CD4-positive, alpha-beta T cell (primary cell): ENCODE measurements around the gene DUSP9. TPM values are rescaled to one million over a fixed set of nuclear protein-coding genes. Genes with fewer than 3 reads are reported as not detected.
"Not testable (repeated sequence)": the region's sequence is repeated elsewhere in the genome, so short reads cannot be mapped to it uniquely, and the experiment has no call there.

ENCODE experiments used
- ATAC-seq: fragments of 200-7000 bp; cut with Tn5 transposase; one replicate; pipeline ENCODE4 v1.10.0; 2022; ENCODE audit warnings: mild to moderate bottlenecking; ENCODE audit not compliant: poor library complexity
- CTCF ChIA-PET: fragments of 350-600 bp; sonication (Branson Sonifier 250); formaldehyde crosslinking; loops from one replicate; lab custom pipeline; 2021; ENCODE audit warnings: antibody characterized with exemption, inconsistent platforms; lab: Charles Lee
- POLR2A ChIA-PET: fragments of 350-600 bp; sonication (Branson Sonifier 250); formaldehyde crosslinking; loops from one replicate; lab custom pipeline; 2021; ENCODE audit warnings: antibody characterized with exemption, inconsistent platforms; lab: Charles Lee
- DNase-seq, 14 experiments: peaks; one replicate each; pipeline ENCODE4 v3.0.0-alpha.2; 2013 to 2020; ENCODE audit warnings: mixed read lengths in 2 of 14
- H3K27ac ChIP-seq, 2 donors: one replicate each; pipeline versions ENCODE4 v1.5.1 to v1.7.0; 2013; ENCODE audit warnings: low read length in 2 of 2, low read depth in 1 of 2, mild to moderate bottlenecking in 1 of 2
- H3K27me3 ChIP-seq, 2 experiments: 1 replicate in 1 of 2; 2 replicates in 1 of 2; pipeline versions ENCODE4 v1.6.1 to v1.7.0; 2013; ENCODE audit warnings: low read length in 2 of 2, control low read depth in 1 of 2, mild to moderate bottlenecking in 1 of 2, moderate library complexity in 1 of 2; ENCODE audit not compliant: insufficient read depth in 2 of 2, control insufficient read depth in 1 of 2
- H3K36me3 ChIP-seq: one replicate; pipeline ENCODE4 v1.6.1; 2013; ENCODE audit warnings: low read length, control low read depth; ENCODE audit not compliant: insufficient read depth
- H3K4me1 ChIP-seq: one replicate; pipeline ENCODE4 v1.6.1; 2013; ENCODE audit warnings: low read length, control low read depth; ENCODE audit not compliant: insufficient read depth
- H3K4me3 ChIP-seq: one replicate; pipeline ENCODE4 v1.5.1; 2013; ENCODE audit warnings: mild to moderate bottlenecking, low read length, moderate library complexity
- H3K9me3 ChIP-seq, 2 experiments: 1 replicate in 1 of 2; 2 replicates in 1 of 2; pipeline versions ENCODE4 v1.6.1 to v1.7.0; 2013; ENCODE audit warnings: low read length in 2 of 2, mild to moderate bottlenecking in 2 of 2, control low read depth in 1 of 2, moderate library complexity in 1 of 2; ENCODE audit not compliant: control insufficient read depth in 1 of 2, insufficient read depth in 1 of 2
- H3K27ac Mint-ChIP-seq: one replicate; pipeline ENCODE4 v1.8.0; 2020; ENCODE audit warnings: mixed read lengths
- H3K27me3 Mint-ChIP-seq: one replicate; pipeline ENCODE4 v1.8.0; 2021; ENCODE audit warnings: mixed read lengths
- H3K36me3 Mint-ChIP-seq: one replicate; pipeline ENCODE4 v1.8.0; 2021; ENCODE audit warnings: low read depth, mixed read lengths
- H3K4me1 Mint-ChIP-seq: one replicate; pipeline ENCODE4 v1.8.0; 2021; ENCODE audit warnings: low read depth, mixed read lengths
- H3K4me3 Mint-ChIP-seq: one replicate; pipeline ENCODE4 v1.8.0; 2020; ENCODE audit warnings: mild to moderate bottlenecking, mixed read lengths
- H3K9me3 Mint-ChIP-seq: one replicate; pipeline ENCODE4 v1.8.0; 2020; ENCODE audit warnings: mixed read lengths
- CTCF ChIP-seq: fragments of 200-600 bp; IDR thresholded peaks from one replicate; pipeline ENCODE4 v1.8.0; 2022; ENCODE audit warnings: antibody characterized with exemption, mild to moderate bottlenecking
- intact Hi-C, 2 experiments: fragments of 100-400 bp; cut with DNase I in 1 of 2; cut with micrococcal nuclease in 1 of 2; formaldehyde crosslinking; loops; one replicate each; pipeline versions ENCODE4 v1.15.1 to v1.9.0; 2023 to 2025; cut with DNase I, micrococcal nuclease
- total RNA-seq, 174 experiments: library from RNA in 2 of 174; stranded (reverse) in 2 of 174; gene quantifications; one replicate each; pipeline ENCODE4 v1.2.3 and lab custom pipeline; 2021 to 2026

DUSP9 gene
- total RNA-seq, 2 experiments from 2014 or later = not detected

GRCh38 chrX:153690466-153690865 lies 43.5 kb downstream of the DUSP9 start:
- H3K4me1 Mint-ChIP-seq = no peaks in the 10 kb centered on the region
- H3K27me3 Mint-ChIP-seq = peaks cover 7% of the 10 kb centered on the region
- Histone ChIP-seq H3K4me3 (no peak overlapping the region), H3K9me3 (no peaks in the 10 kb centered on the region), H3K4me1 (peaks cover 6% of the 10 kb centered on the region), H3K36me3 (no peaks in the 10 kb centered on the region), H3K27ac (no peak overlapping the region), H3K27me3 (peaks cover 0 to 3% of the 10 kb centered on the region in 2 experiments)
- CTCF ChIA-PET = no interaction called here
- H3K27ac Mint-ChIP-seq = no peak overlapping the region
- no peak overlapping the region for H3K4me3 Mint-ChIP-seq
- no peak for TF ChIP-seq CTCF
- H3K36me3 Mint-ChIP-seq = no peaks in the 10 kb centered on the region
- intact Hi-C loops = no loop called here
- ATAC-seq (no peak), DNase-seq (no peak)
- H3K9me3 Mint-ChIP-seq = no peaks in the 10 kb centered on the region
- POLR2A ChIA-PET = no interaction called here

DNA sequence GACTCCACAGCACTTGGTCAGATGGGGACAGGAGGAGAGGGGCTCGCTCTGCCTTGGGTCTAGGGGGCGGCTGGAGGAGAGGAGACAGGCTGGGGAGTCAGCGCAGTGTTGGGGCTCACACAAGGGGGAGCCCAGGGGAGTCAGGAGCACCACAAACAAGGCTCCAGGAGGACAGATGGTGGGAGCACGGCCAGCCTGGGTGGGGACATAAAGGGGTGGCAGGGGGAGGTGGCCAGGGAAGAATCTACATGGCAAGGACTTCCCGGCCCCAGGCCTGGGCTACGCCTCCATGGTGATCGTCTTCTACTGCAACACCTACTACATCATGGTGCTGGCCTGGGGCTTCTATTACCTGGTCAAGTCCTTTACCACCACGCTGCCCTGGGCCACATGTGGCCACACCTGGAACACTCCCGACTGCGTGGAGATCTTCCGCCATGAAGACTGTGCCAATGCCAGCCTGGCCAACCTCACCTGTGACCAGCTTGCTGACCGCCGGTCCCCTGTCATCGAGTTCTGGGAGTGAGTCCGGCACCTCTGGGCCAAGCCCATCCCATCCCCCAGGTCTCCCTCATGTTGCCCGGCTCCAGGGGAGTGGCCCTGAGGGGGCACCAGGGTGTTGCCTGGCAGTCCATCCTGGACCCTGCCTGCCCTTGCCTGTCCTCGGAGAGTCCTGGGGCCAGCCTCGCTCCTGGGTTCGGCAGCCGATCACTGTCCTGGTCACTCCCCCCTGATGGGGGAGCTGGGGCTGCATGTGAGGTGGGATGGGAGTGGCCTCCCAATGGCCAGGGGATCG lies 44.2 kb downstream of the DUSP9 start:
- H3K4me3 Mint-ChIP-seq = peak overlapping the region; percentile 51
- H3K4me1 Mint-ChIP-seq, H3K4me1 ChIP-seq, H3K36me3 Mint-ChIP-seq, H3K27me3 ChIP-seq, POLR2A ChIA-PET, ATAC-seq, H3K27ac Mint-ChIP-seq, H3K36me3 ChIP-seq, intact Hi-C loops, H3K27ac ChIP-seq, H3K4me3 ChIP-seq, CTCF ChIA-PET, H3K27me3 Mint-ChIP-seq, H3K9me3 Mint-ChIP-seq, H3K9me3 ChIP-seq, DNase-seq: not testable (repeated sequence)

- intact Hi-C loops = no loop called here
- CTCF ChIA-PET = no interaction called here
- Mint-ChIP-seq H3K27ac (no peak overlapping the region), H3K36me3 (peaks cover 7% of the 10 kb centered on the region), H3K27me3 (no peaks in the 10 kb centered on the region), H3K4me1 (no peaks in the 10 kb centered on the region), H3K9me3 (no peaks in the 10 kb centered on the region), H3K4me3 (no peak overlapping the region)
- Histone ChIP-seq H3K27me3 (peaks cover 0 to 3% of the 10 kb centered on the region in 2 experiments), H3K36me3 (peaks cover under 1% of the 10 kb centered on the region), H3K4me1 (peaks cover 6% of the 10 kb centered on the region), H3K27ac (no peak overlapping the region), H3K9me3 (no peaks in the 10 kb centered on the region), H3K4me3 (no peak overlapping the region)
- no peak for TF ChIP-seq CTCF
- DNase-seq (no peak), ATAC-seq (no peak)
- POLR2A ChIA-PET = no interaction called here
Measured at GRCh38 chrX:153692003-153692402, 45.0 kb downstream of the DUSP9 start.
